Melanocyte of skin (primary cell): ENCODE data around the gene DNM3. TPM values are rescaled to one million over a fixed set of nuclear protein-coding genes. Genes with fewer than 3 reads are reported as not detected.

Experiments used
- small RNA-seq, 2 donors: library from RNA; depleted of rRNA; stranded (forward); fragments of <200 nt; gene quantifications; one replicate each; pipeline ENCODE3, GENCODE V24; 2012
- total RNA-seq, 2 donors: library from RNA; depleted of rRNA; stranded (reverse); fragments of >200 nt; gene quantifications; 2 replicates each; pipeline ENCODE4 v1.2.3, GENCODE V29; 2012

The DNM3 gene
- 10 to 100 TPM in 1 of 2 donors, 1 to 10 TPM in 1; 8.3 to 11.7 TPM for total RNA-seq

DNA sequence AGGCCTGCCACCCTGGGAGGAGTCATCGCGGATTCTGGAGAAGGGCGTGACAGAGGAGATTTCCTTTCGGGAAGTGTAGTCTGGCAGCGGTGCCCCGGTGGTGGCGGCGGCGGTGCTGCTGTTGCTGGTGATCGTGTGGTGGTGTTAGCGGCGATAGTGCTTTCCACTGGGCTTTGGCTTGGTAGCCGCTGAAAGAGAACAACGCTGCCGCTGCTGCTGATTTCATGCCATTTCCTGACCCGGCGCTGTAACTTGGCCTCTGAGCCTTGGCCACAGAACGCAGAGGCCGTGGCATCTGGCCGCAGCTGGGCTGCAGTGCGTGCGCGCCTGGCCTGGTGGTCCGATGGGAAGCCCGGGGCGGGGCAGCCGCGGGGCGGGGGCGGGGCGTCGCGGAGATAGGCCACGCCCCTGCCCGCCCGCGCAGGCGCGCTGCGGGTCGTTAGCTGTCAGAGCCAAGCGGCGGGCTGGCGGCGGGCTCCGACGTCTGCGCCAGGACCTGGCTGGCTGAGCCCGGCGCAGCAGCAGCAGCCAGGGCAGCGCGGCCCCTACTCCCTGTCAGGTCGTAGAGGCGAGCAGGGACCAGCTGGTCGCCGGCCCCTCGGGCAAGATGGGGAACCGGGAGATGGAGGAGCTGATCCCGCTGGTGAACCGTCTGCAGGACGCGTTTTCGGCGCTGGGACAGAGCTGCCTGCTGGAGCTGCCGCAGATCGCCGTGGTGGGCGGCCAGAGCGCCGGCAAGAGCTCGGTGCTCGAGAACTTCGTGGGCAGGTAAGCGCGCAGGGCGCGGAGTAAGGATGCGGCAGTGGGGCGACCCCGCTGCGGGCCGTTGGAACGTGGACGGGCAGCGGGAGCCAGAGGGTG lies at the start of gene DNM3:
Gene DNM3 (plus strand): TSS at position 449 of the 861 bp plus-strand sequence. CDS start 159 bp downstream, at position 608.

DNA sequence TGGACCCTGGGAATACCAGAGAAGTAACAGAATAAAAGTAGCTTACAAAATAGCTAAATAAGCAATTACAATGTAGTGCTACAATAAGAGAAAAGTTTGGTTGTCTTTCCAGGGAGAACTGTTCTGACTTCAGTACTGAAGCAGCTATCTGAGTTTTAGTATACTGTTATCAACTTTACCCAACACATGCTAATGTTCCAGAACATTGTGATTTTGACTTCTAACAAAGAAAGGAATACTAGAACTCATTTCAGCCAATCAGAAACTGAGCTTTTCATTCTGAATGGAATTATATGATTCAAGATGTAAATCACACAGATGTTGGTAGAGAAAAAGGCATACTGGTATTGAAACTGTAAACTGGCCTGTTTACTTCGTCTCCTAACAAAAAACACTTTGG lies 579.1 kb downstream of the DNM3 start, which contains the start of gene C1orf105:
Gene C1orf105 (plus strand): TSS at position 301 of the 400 bp plus-strand sequence. CDS start 201 bp downstream, outside the sequence.

DNA sequence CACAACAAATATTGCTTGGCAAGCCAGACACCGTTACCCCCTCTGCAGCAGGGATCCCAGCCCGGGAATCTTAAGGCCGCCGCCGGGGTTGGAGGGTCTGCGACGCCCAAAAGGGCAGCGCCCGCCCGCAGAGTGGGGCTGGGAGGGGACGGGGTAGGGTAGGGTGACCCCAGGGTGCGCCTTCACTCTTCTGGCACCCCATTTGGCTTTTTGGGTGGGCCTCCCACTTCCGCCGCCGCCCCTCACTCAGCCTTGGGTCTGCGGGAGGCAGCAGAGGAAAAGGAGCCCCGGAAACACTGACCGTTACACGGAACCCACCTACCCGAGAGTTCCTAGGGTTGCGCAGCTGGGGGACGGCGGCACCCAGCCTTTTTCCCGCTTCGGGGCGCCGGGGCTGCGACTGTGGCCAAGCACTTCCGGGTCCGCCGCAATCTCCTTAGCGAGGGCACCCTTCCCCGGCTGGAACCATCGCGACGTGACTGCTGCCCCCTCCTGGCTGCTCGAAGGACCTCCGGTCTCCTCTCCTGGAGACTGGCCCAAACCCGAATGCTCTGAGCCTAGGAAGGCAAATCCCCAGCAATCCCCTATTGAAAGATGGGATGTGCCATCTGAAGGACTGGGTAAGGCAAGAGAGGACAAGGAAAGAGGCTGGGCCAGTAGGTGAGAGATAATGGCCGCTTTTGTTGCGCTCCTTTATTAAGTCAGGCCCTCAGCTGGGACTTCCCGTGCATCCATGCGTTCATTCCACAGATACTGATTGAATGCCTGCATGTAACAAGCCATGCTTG lies 602.6 kb downstream of the DNM3 start, which contains the start of gene PIGC:
Gene PIGC (minus strand): TSS at position 404 of the 788 bp plus-strand sequence. CDS start 1,447 bp downstream, outside the sequence.

Small RNA genes lying within 50 kb of the gene (small RNA-seq; reads per million reads assigned to genes)
- gene MIR199A2 (0.26 to 0.81 reads per million in 2 donors), gene RNU6-157P (0 reads per million in 2 donors)

Other genes with a start within 250 kb of the DNM3 start
- gene MYOCOS, start 219.3 kb upstream of the DNM3 start, total RNA-seq, result under 1 TPM; under 0.01 TPM
- not detected for gene MYOC, start 188.8 kb upstream of the DNM3 start, total RNA-seq
- 1 to 10 TPM; 8.3 to 9.3 TPM for gene VAMP4, start 99.4 kb upstream of the DNM3 start, total RNA-seq
- gene METTL13, start 59.8 kb upstream of the DNM3 start, total RNA-seq, result 10 to 100 TPM; 17.2 to 29.0 TPM